ENCODE data around the gene DUSP22. TPM values are rescaled to one million over a fixed set of nuclear protein-coding genes. Genes with fewer than 3 reads are reported as not detected.
A peak's percentile ranks its signal among the peaks of the same experiment; 100 is the strongest.
"Not testable (repeated sequence)": the region's sequence is repeated elsewhere in the genome, so short reads cannot be mapped to it uniquely, and the experiment has no call there.

Gene DUSP22
- 10 to 100 TPM; 22.2 to 24.6 (median 23.3) TPM for polyA plus RNA-seq (ENCODE audit: insufficient read length in 4 of 4)

GRCh38 chr6:291697-292505 is at the start of gene DUSP22:
DUSP22 (plus strand) TSS chr6:292487; CDS start chr6:292540, 53 bp downstream.
- DNase-seq (ENCODE audit: low read depth in 4 of 4, low spot score in 3 of 4) = peak; percentile 69 to 78 (median 77)

- no peak for DNase-seq (ENCODE audit: low read depth in 4 of 4, low spot score in 3 of 4)
These were observed 45.9 kb upstream of the DUSP22 start for GRCh38 chr6:246352-246751.

- DNase-seq (ENCODE audit: low read depth in 4 of 4, low spot score in 3 of 4) = no peak
These were observed 44.9 kb upstream of the DUSP22 start for GRCh38 chr6:247351-247750.

GRCh38 chr6:248046-248445 is 44.2 kb upstream of the DUSP22 start:
- not testable (repeated sequence) for DNase-seq (ENCODE audit: low read depth in 4 of 4, low spot score in 3 of 4)

GRCh38 chr6:250676-251075 is 41.6 kb upstream of the DUSP22 start:
- no peak for DNase-seq (ENCODE audit: low read depth in 4 of 4, low spot score in 3 of 4)

GRCh38 chr6:251920-252319 is 40.4 kb upstream of the DUSP22 start:
- no peak for DNase-seq (ENCODE audit: low read depth in 4 of 4, low spot score in 3 of 4)

- DNase-seq (ENCODE audit: low read depth in 4 of 4, low spot score in 3 of 4) = no peak
These were observed 39.3 kb upstream of the DUSP22 start for GRCh38 chr6:252775-253535.

- no peak for DNase-seq (ENCODE audit: low read depth in 4 of 4, low spot score in 3 of 4)
These were observed 38.3 kb upstream of the DUSP22 start for GRCh38 chr6:254016-254415.

GRCh38 chr6:255041-255750 is 37.1 kb upstream of the DUSP22 start:
- no peak for DNase-seq (ENCODE audit: low read depth in 4 of 4, low spot score in 3 of 4)

GRCh38 chr6:255751-256083 is 36.6 kb upstream of the DUSP22 start:
- no peak for DNase-seq (ENCODE audit: low read depth in 4 of 4, low spot score in 3 of 4)

- no peak for DNase-seq (ENCODE audit: low read depth in 4 of 4, low spot score in 3 of 4)
These were observed 36.1 kb upstream of the DUSP22 start for GRCh38 chr6:256169-256568.

- no peak for DNase-seq (ENCODE audit: low read depth in 4 of 4, low spot score in 3 of 4)
These were observed 35.1 kb upstream of the DUSP22 start for GRCh38 chr6:257031-257725.

GRCh38 chr6:257774-258173 is 34.5 kb upstream of the DUSP22 start:
- DNase-seq (ENCODE audit: low read depth in 4 of 4, low spot score in 3 of 4) = no peak

- peak in 3 of 4 donors; percentile 23 to 46 (median 33) for DNase-seq (ENCODE audit: low read depth in 4 of 4, low spot score in 3 of 4)
These were observed 33.0 kb upstream of the DUSP22 start for GRCh38 chr6:259316-259715.

- no peak for DNase-seq (ENCODE audit: low read depth in 4 of 4, low spot score in 3 of 4)
These were observed 32.3 kb upstream of the DUSP22 start for GRCh38 chr6:259901-260508.

GRCh38 chr6:264626-265025 is 27.7 kb upstream of the DUSP22 start:
- no peak for DNase-seq (ENCODE audit: low read depth in 4 of 4, low spot score in 3 of 4)

GRCh38 chr6:268394-268935 is 23.8 kb upstream of the DUSP22 start:
- no peak for DNase-seq (ENCODE audit: low read depth in 4 of 4, low spot score in 3 of 4)

- no peak for DNase-seq (ENCODE audit: low read depth in 4 of 4, low spot score in 3 of 4)
These were observed 18.7 kb upstream of the DUSP22 start for GRCh38 chr6:273551-274058.

GRCh38 chr6:277746-278145 is 14.5 kb upstream of the DUSP22 start:
- no peak for DNase-seq (ENCODE audit: low read depth in 4 of 4, low spot score in 3 of 4)

GRCh38 chr6:278494-278893 is 13.8 kb upstream of the DUSP22 start:
- no peak for DNase-seq (ENCODE audit: low read depth in 4 of 4, low spot score in 3 of 4)

Measured in right renal pelvis (tissue), 4 donors.